DND-41 (cell line): ENCODE measurements around the gene CMPK1.

Experiments
- EZH2 ChIP-seq: IDR thresholded peaks from 3 replicates; pipeline ENCODE4 v1.6.1; 2012; ENCODE audit warnings: borderline replicate concordance, low read depth, mild to moderate bottlenecking, moderate library complexity, low read length, inconsistent platforms; ENCODE audit not compliant: severe bottlenecking
- TF ChIP-seq, protein P1 (sequence below): IDR thresholded peaks from 2 replicates; pipeline ENCODE4 v1.5.1; 2012; ENCODE audit warnings: borderline replicate concordance, low read length, moderate library complexity, mild to moderate bottlenecking; ENCODE audit not compliant: poor library complexity, severe bottlenecking; ENCODE audit errors: extremely low read depth

- TF ChIP-seq, protein P1, sequence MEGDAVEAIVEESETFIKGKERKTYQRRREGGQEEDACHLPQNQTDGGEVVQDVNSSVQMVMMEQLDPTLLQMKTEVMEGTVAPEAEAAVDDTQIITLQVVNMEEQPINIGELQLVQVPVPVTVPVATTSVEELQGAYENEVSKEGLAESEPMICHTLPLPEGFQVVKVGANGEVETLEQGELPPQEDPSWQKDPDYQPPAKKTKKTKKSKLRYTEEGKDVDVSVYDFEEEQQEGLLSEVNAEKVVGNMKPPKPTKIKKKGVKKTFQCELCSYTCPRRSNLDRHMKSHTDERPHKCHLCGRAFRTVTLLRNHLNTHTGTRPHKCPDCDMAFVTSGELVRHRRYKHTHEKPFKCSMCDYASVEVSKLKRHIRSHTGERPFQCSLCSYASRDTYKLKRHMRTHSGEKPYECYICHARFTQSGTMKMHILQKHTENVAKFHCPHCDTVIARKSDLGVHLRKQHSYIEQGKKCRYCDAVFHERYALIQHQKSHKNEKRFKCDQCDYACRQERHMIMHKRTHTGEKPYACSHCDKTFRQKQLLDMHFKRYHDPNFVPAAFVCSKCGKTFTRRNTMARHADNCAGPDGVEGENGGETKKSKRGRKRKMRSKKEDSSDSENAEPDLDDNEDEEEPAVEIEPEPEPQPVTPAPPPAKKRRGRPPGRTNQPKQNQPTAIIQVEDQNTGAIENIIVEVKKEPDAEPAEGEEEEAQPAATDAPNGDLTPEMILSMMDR = no peak
- no peak for TF ChIP-seq EZH2
Measured at GRCh38 chr1:47338249-47339077, 4.9 kb downstream of the CMPK1 start.
